BE2C (cell line): ENCODE data around the gene UBE2O.

ENCODE experiments used
- DNase-seq: peaks from one replicate; pipeline ENCODE4 v3.0.0-alpha.2; 2020
- H3K27me3 ChIP-seq: fragments of 250-450 bp; sonication (Bioruptor Pico); 2 replicates; pipeline ENCODE4 v1.5.1; 2020; ENCODE audit warnings: mild to moderate bottlenecking
- H3K36me3 ChIP-seq: fragments of 250-450 bp; sonication (Bioruptor Pico); 2 replicates; pipeline ENCODE4 v1.5.1; 2020; ENCODE audit warnings: mild to moderate bottlenecking
- H3K4me1 ChIP-seq: fragments of 250-450 bp; sonication (Bioruptor Pico); 2 replicates; pipeline ENCODE4 v1.5.1; 2020
- H3K4me3 ChIP-seq: 2 replicates; pipeline ENCODE4 v1.5.1; 2011; ENCODE audit warnings: low read depth, low read length
- H3K9me3 ChIP-seq: fragments of 250-450 bp; sonication (Bioruptor Pico); 2 replicates; pipeline ENCODE4 v1.5.1; 2020
- TF ChIP-seq, protein P1 (sequence below): IDR thresholded peaks from 2 replicates; pipeline ENCODE4 v1.5.1; 2012; ENCODE audit warnings: mild to moderate bottlenecking, low read depth, low read length

UBE2O gene

DNA sequence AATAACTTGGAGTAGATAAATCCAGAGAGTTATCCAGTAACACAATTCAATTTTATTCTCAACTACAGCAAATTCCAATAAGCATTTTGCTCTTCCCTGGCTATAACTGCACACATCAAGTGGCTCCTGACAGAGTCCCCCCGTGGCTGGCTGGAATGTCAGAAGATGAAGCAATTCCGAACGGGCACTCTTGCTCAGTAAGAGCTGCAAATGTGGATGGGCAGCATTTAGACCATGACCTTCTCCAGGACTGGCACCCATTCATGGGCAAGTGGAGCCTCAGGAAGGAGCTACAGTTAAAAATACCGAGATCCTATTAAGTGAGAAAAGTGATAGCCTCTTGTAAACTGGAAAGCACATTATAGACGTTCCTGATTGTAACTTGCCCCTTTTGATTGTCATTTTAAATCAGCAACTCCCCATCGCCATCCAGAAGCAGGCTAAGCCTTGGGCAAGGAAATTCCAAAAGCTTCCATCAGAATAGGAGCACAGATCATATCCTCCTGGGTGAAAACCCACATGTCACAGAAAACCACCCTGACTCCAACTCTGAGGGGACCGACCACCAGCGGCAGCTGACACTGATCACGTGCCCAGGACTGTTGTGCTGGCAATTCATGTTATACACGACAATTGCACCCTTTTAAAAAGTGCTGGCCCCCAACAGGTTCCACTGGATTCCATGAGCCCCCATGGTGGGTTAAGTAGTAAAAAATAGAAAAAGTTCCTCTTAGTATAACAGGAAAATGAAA is 7.1 kb downstream of the UBE2O start:
- Histone ChIP-seq H3K36me3 (peaks cover 9% of the 10 kb centered on the region), H3K4me3 (no peak overlapping the region), H3K4me1 (peaks cover 40% of the 10 kb centered on the region), H3K9me3 (no peaks in the 10 kb centered on the region), H3K27me3 (no peaks in the 10 kb centered on the region)
- no peak for DNase-seq
- TF ChIP-seq, protein P1, sequence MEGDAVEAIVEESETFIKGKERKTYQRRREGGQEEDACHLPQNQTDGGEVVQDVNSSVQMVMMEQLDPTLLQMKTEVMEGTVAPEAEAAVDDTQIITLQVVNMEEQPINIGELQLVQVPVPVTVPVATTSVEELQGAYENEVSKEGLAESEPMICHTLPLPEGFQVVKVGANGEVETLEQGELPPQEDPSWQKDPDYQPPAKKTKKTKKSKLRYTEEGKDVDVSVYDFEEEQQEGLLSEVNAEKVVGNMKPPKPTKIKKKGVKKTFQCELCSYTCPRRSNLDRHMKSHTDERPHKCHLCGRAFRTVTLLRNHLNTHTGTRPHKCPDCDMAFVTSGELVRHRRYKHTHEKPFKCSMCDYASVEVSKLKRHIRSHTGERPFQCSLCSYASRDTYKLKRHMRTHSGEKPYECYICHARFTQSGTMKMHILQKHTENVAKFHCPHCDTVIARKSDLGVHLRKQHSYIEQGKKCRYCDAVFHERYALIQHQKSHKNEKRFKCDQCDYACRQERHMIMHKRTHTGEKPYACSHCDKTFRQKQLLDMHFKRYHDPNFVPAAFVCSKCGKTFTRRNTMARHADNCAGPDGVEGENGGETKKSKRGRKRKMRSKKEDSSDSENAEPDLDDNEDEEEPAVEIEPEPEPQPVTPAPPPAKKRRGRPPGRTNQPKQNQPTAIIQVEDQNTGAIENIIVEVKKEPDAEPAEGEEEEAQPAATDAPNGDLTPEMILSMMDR, result no peak

DNA sequence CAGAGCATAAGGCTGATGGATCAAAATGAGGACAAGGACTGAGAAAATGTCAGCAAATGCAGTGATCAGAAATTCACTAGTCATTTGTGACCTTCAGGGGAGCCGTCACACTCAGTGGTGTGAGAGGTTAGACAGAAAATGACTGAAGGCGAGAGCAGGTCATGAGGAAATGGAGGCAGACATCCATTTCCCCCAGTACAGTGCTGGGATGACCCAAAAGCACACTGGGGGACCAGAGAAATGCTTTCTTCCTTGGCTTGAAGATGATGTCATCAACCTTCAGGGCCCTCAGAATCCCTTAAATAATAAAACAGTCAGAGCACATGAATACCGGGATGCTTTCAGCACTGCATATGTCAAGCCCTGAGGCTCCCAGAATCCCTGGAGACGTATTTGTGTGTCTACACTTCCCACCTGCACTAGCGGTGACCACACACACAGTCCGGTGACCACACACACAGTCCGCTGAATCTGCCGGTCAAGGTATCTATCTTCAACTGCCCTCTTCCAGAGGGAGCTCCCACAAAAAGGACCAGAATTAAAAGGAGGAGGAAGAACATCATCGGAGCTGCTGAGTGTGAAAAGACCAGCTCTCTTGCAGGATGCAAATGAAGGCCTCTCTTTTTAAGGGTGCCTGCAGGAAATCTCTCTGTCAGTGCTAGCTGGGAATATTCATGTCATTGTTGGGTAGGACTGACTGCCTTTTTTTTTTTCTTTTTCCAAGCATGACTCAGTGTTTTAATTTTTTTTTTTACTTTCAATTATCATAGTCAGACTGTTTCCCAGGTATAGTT is 8.2 kb downstream of the UBE2O start:
- Histone ChIP-seq H3K27me3 (no peaks in the 10 kb centered on the region), H3K4me3 (no peak overlapping the region), H3K36me3 (peaks cover 12% of the 10 kb centered on the region), H3K4me1 (peaks cover 40% of the 10 kb centered on the region), H3K9me3 (no peaks in the 10 kb centered on the region)
- DNase-seq, result no peak
- TF ChIP-seq, protein P1, result no peak

DNA sequence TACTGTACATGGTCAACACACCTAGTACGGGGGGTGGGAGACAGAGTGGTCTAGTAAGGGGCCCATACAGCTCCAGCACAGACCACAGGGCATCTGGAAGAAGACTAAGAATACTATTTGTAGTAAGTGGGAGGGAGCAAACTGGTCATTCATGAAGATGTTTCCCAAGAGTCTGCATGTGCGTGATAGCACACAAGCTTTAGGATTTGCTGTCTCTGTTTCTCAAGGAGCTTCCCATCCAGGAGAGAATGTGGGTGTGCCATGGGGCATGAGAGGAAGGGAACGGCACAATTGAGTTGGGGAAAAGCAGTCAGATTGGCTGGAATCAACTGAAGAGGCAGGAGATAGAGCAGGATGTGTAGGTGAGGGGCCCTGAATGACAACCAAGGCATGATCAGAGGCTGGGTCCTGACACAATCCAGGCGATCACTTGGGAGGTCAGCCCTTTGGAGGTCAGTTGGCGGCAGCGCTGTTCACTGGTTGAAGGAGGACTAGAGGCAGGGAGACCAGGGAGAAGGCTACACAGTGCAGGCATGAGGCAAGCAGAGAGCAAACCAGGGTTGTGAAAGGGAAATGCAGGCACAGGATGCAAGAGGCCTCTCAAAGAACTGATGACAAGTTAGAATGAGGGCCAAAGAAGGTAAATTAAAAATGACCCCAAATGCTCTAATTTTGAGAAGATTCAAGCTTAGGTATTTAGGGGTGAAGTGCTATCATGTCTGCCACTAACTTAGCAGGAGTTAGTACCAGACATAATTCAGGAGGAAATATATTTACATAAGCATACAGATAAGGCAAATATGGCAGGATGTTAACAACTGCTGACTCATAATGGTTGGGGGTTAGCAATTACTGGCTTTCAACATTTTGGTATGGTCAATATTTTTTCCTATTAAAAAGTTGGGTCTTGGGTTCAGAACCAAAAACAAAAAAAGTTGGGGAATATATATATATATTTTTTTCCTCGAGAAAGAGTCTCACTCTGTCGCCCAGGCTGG is 10.3 kb downstream of the UBE2O start:
- Histone ChIP-seq H3K4me3 (no peak overlapping the region), H3K4me1 (peaks cover 24% of the 10 kb centered on the region), H3K27me3 (no peaks in the 10 kb centered on the region), H3K36me3 (peaks cover 9% of the 10 kb centered on the region), H3K9me3 (no peaks in the 10 kb centered on the region)
- TF ChIP-seq, protein P1, result no peak
- no peak for DNase-seq

DNA sequence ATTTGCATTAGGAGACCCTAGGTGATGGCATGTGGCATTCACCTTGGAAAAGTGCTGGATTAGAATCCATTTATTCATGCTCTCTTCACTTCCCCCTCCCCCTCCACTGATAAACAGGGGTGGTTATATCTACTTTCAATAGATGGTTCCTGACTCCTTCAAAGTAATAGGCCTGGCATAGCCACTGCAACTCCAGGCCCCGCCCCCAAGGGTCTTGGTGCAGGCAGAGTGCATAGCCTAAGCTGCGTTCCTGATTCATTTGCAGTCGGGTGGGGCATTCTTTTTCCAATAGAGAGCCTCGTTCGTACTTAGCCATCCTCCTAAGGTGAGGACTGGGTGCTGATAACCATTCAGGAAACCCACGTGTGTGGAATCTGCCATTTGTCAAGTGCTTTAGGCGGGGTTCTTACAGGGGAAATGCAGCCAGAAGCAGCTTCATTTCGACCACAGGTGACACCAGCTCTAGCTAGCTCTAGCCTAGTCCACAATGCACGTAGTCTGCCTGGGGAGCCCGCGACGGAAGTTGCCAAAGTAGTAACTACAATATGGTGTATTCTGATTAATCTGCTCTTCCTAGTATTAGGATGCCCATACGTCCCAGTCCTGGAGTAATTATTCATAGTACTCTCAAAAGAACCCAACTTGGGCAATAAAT is 11.1 kb downstream of the UBE2O start:
- Histone ChIP-seq H3K9me3 (no peaks in the 10 kb centered on the region), H3K4me3 (no peak overlapping the region), H3K4me1 (peaks cover 18% of the 10 kb centered on the region), H3K36me3 (peaks cover 9% of the 10 kb centered on the region), H3K27me3 (no peaks in the 10 kb centered on the region)
- DNase-seq, result no peak
- TF ChIP-seq, protein P1, result no peak

DNA sequence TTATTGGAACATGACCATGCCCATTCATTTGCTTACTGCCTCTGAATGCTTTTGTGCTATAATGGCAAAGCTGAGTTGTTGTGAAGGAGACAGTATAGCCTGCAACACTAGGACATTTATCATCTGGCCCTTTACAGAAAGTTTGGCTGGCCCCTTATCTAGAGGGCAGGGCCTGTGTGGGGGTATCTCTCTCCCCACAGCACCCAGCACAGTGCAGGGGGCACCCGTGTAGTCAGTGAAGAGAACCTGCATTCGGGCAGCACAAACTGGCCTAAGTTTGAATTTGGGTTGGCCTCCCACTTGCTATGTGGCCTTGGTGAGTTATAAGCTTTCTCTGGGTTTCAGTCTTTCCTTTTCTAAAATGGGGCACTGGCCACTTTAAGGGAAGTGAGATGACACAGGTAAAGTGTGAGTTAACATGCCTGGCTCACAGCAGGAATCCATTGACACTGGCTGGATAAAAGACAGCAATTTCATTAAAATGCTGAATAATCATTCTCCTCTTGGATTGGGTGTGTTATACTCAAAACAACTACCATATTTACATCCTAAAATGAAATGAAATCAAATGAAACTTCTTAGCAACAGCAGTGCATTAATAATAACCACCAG is 12.1 kb downstream of the UBE2O start:
- TF ChIP-seq, protein P1, result no peak
- Histone ChIP-seq H3K36me3 (peaks cover 9% of the 10 kb centered on the region), H3K4me3 (no peak overlapping the region), H3K9me3 (no peaks in the 10 kb centered on the region), H3K4me1 (peaks cover 11% of the 10 kb centered on the region), H3K27me3 (no peaks in the 10 kb centered on the region)
- no peak for DNase-seq
